MCF 10A (cell line): Measurements from ENCODE around the gene TMEM169. TPM values are rescaled to one million over a fixed set of nuclear protein-coding genes. Genes with fewer than 3 reads are reported as not detected.

Experiments
- BruUV-seq: library from RNA; stranded (reverse); fragments of 400-500 nt; replicated peaks from 2 replicates; lab custom pipeline; 2021; lab: Mats Ljungman, UMichigan
- CTCF ChIA-PET: fragments of 300-600 bp; sonication (Branson Sonifier 250); formaldehyde crosslinking; extraction: SDS; loops from one replicate; lab custom pipeline; 2021; ENCODE audit warnings: antibody characterized with exemption, inconsistent platforms; lab: Yijun Ruan, JAX
- POLR2A ChIA-PET: fragments of 300-600, 350-650 bp; sonication (Branson Sonifier 250); formaldehyde crosslinking; extraction: SDS; loops from one replicate; lab custom pipeline; 2020; ENCODE audit warnings: antibody characterized with exemption, inconsistent platforms; lab: Yijun Ruan, JAX
- DNase-seq: peaks from one replicate; pipeline ENCODE4 v3.0.0-alpha.2; 2018; ENCODE audit not compliant: unreplicated experiment
- H3K27ac Mint-ChIP-seq: one replicate; pipeline ENCODE4 v1.8.0; 2022; ENCODE audit warnings: mild to moderate bottlenecking, low read depth, mixed read lengths; ENCODE audit not compliant: unreplicated experiment
- H3K27me3 Mint-ChIP-seq: one replicate; pipeline ENCODE4 v1.8.0; 2022; ENCODE audit warnings: mixed read lengths; ENCODE audit not compliant: insufficient read depth, unreplicated experiment
- H3K36me3 Mint-ChIP-seq: one replicate; pipeline ENCODE4 v1.8.0; 2022; ENCODE audit warnings: mild to moderate bottlenecking, moderate library complexity, mixed read lengths; ENCODE audit not compliant: insufficient read depth, unreplicated experiment
- H3K4me1 Mint-ChIP-seq: one replicate; pipeline ENCODE4 v1.8.0; 2022; ENCODE audit warnings: mixed read lengths; ENCODE audit not compliant: insufficient read depth, unreplicated experiment
- H3K4me3 Mint-ChIP-seq: one replicate; pipeline ENCODE4 v1.8.0; 2022; ENCODE audit warnings: mild to moderate bottlenecking, moderate library complexity, mixed read lengths; ENCODE audit not compliant: unreplicated experiment
- H3K9me3 Mint-ChIP-seq: one replicate; pipeline ENCODE4 v1.8.0; 2022; ENCODE audit warnings: mixed read lengths; ENCODE audit not compliant: unreplicated experiment
- intact Hi-C: fragments of 100-400 bp; cut with micrococcal nuclease; formaldehyde crosslinking; loops from 2 replicates; pipeline ENCODE4 v1.14.1; 2022
- total RNA-seq: library from RNA; stranded (reverse); gene quantifications from 2 replicates; pipeline ENCODE4 v1.2.3, GENCODE V29; 2022
- TF ChIP-seq, protein P1 (sequence below): fragments of 200-600 bp; IDR thresholded peaks from one replicate; pipeline ENCODE4 v1.8.0; 2022; ENCODE audit warnings: antibody characterized with exemption, mild to moderate bottlenecking; ENCODE audit not compliant: unreplicated experiment

Gene TMEM169
- total RNA-seq, 1 experiment from 2014 or later = 0.35 TPM

DNA sequence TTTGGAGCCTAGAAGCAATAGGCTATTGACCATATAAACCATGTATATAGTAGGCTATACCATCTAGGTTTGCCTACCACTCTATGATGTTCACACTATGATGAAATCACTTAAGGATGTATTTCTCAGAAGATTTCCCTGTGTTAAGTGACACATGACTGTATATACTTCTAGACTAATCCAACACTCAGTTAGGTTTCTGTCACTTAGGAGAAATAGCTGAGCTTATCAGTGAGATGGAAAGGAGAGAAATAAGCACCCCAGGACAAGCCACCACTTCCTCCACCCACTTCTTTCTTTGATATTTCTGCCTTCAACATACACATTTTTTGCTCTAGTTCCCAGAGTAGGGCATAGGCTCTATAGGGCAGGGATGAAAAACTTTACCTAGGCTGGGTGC, 7.9 kb upstream of the TMEM169 start:
- no peak for DNase-seq
- no peak overlapping the region for H3K27ac Mint-ChIP-seq
- ChIA-PET POLR2A (interaction anchor here (1.3 kb wide), 1 partner anchor 36 kb away, joined by 4 read pairs; the partner anchor contains the start of gene XRCC5), CTCF (interaction anchor here (0.6 to 1.3 kb wide), 3 partner anchors 15 to 55 kb away, joined by 3 read pairs; no protein-coding TSS in a partner anchor)
- TF ChIP-seq, protein P1, sequence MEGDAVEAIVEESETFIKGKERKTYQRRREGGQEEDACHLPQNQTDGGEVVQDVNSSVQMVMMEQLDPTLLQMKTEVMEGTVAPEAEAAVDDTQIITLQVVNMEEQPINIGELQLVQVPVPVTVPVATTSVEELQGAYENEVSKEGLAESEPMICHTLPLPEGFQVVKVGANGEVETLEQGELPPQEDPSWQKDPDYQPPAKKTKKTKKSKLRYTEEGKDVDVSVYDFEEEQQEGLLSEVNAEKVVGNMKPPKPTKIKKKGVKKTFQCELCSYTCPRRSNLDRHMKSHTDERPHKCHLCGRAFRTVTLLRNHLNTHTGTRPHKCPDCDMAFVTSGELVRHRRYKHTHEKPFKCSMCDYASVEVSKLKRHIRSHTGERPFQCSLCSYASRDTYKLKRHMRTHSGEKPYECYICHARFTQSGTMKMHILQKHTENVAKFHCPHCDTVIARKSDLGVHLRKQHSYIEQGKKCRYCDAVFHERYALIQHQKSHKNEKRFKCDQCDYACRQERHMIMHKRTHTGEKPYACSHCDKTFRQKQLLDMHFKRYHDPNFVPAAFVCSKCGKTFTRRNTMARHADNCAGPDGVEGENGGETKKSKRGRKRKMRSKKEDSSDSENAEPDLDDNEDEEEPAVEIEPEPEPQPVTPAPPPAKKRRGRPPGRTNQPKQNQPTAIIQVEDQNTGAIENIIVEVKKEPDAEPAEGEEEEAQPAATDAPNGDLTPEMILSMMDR = no peak
- H3K9me3 Mint-ChIP-seq = no peaks in the 10 kb centered on the region
- H3K4me3 Mint-ChIP-seq = no peak overlapping the region
- H3K4me1 Mint-ChIP-seq = no peaks in the 10 kb centered on the region
- intact Hi-C loops = no loop called here
- no TSS peak for BruUV-seq
- H3K36me3 Mint-ChIP-seq = peaks cover 5% of the 10 kb centered on the region
- no peaks in the 10 kb centered on the region for H3K27me3 Mint-ChIP-seq

- H3K27ac Mint-ChIP-seq = no peak overlapping the region
- BruUV-seq = no TSS peak
Measured at GRCh38 chr2:216074380-216074779, 7.3 kb upstream of the TMEM169 start.

DNA sequence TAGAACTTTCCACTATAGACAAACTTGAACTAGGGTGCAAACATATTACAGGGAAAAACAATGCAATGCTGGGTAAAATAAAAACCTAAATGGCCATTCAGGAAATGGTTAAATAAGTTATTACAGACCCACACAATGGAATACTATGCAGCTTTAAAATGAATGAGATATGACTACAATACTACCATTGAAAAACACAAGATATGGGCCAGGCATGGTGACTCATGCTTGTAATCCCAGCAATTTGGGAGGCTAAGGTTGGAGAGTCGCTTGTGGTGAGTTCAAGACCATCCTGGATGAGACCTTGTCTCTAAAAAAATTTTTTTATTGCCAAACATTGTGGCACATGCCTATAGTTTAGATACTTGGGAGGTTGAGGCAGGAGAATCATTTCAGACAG, 6.9 kb upstream of the TMEM169 start:
- BruUV-seq = no TSS peak
- Mint-ChIP-seq H3K4me1 (no peaks in the 10 kb centered on the region), H3K27ac (no peak overlapping the region), H3K9me3 (no peaks in the 10 kb centered on the region), H3K27me3 (no peaks in the 10 kb centered on the region), H3K4me3 (no peak overlapping the region), H3K36me3 (peaks cover 5% of the 10 kb centered on the region)
- no peak for DNase-seq
- TF ChIP-seq, protein P1 = no peak
- ChIA-PET POLR2A (no interaction called here), CTCF (interaction anchor here (1.3 kb wide), 1 partner anchor 52 kb away, joined by 3 read pairs; no protein-coding TSS in a partner anchor)
- intact Hi-C loops = no loop called here

More at GRCh38 chr2:216074380-216074779, 7.3 kb upstream of the TMEM169 start:
- no peaks in the 10 kb centered on the region for H3K9me3 Mint-ChIP-seq
- peaks cover 5% of the 10 kb centered on the region for H3K36me3 Mint-ChIP-seq
- POLR2A ChIA-PET = no interaction called here
- DNase-seq = no peak
- TF ChIP-seq, protein P1 = no peak
- H3K4me1 Mint-ChIP-seq = no peaks in the 10 kb centered on the region
- intact Hi-C loops = no loop called here
- no peak overlapping the region for H3K4me3 Mint-ChIP-seq
- CTCF ChIA-PET = interaction anchor here (0.6 to 1.3 kb wide), 2 partner anchors 51 to 55 kb away, joined by 3 read pairs; no protein-coding TSS in a partner anchor
- H3K27me3 Mint-ChIP-seq = no peaks in the 10 kb centered on the region

DNA sequence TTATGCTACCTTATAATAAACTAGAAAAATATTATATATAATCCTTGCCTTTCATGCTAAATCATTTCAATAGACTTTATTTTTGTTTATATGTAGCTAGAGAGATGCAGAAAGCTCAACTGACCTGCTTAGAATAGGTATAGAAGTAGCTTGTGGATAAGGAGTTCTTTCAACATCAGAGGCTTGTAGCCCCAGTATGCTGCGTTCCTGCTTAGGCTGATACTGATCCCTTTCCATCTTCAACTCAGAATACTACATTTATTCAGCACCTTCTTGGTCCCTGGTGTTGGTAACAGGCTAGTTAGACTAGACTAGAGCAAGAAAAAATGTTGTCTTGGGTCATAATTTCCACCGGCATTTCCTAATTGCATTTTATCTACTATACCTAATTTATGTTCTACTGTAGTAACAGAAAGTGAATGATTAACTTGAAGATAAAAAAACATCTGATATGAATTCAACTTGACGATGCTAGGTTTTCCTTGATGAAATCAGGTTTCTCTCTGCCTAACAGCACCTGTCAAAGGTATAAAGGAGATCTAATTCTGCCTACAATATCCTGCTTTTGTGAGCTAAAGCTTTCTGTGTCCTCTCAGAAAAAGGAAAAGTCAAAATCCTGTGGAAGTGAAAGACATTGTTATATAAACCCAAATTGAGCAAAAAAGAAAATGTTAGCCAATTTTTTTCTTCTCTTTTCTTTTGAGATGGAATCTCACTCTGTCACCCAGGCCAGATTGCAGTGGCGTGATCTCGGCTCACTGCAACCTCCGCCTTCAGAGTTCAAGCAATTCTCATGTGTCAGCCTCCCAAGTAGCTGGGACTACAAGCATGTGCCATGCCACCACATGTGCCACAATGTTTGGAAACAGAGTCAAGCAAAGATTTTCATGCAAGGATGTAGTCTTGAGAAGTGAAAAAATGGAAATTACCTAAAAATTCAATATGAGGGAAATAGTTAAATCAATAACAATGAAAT, 5.9 kb upstream of the TMEM169 start:
- DNase-seq = no peak
- TF ChIP-seq, protein P1 = no peak
- CTCF ChIA-PET = no interaction called here
- H3K36me3 Mint-ChIP-seq = peaks cover 5% of the 10 kb centered on the region
- intact Hi-C loops = no loop called here
- H3K4me1 Mint-ChIP-seq = no peaks in the 10 kb centered on the region
- POLR2A ChIA-PET = no interaction called here
- H3K4me3 Mint-ChIP-seq = no peak overlapping the region
- H3K27me3 Mint-ChIP-seq = no peaks in the 10 kb centered on the region
- no peak overlapping the region for H3K27ac Mint-ChIP-seq
- H3K9me3 Mint-ChIP-seq = no peaks in the 10 kb centered on the region
- no TSS peak for BruUV-seq
